ENCODE measurements around the gene PRR5L. TPM values are rescaled to one million over a fixed set of nuclear protein-coding genes. Genes with fewer than 3 reads are reported as not detected.

Gene PRR5L
- total and polyA plus RNA-seq, 2 experiments from 2014 or later = 3.1 to 7.5 TPM

DNA sequence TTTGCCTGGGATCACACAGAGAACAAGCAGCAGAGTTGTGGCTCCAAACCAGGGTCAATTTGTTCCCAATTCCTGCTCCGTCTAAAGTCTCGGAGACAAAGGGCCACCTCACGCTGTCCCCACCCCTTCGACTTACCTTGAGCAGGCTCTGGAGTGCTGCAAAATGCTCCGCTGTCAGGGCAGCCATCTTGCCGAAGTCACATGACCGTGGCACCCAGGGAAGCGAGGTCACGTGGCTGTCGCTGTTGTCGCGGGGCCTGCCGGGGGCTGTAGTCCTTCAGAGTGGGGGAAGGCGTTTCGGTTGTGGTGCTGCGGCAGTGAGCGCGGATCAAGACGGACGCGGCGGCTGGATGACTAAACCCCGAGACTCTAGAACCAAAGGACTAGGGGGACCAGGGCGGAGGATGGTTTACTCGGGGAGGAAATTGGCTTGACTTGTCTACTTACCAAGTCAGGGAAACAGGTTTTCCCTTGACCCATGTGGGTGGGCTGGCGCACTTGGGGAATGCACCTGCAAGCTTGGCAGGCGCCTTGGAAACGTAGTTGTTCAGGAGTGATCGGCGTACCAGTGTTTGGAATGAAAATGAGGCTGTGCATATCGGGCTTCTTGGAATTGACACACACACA is 6.7 kb upstream of the PRR5L start, which contains the start of gene COMMD9:
Gene COMMD9, minus strand, starts transcription at position 199 of the 627 bp plus-strand sequence. Its CDS starts 12 bp downstream, at position 187.
- H2AFZ ChIP-seq = peak within 1 kb of the TSS; percentile 98
- DNase-seq (ENCODE audit: low spot score) = peak; percentile 97
- no peak for TF ChIP-seq EZH2phosphoT487 (IDR thresholded peaks at IDR 0.05; ENCODE audit: low read depth, severe bottlenecking, unreplicated experiment)
- no peak for TF ChIP-seq EZH2 (IDR thresholded peaks at IDR 0.05; ENCODE audit: borderline replicate concordance)
- TF ChIP-seq, protein P1, sequence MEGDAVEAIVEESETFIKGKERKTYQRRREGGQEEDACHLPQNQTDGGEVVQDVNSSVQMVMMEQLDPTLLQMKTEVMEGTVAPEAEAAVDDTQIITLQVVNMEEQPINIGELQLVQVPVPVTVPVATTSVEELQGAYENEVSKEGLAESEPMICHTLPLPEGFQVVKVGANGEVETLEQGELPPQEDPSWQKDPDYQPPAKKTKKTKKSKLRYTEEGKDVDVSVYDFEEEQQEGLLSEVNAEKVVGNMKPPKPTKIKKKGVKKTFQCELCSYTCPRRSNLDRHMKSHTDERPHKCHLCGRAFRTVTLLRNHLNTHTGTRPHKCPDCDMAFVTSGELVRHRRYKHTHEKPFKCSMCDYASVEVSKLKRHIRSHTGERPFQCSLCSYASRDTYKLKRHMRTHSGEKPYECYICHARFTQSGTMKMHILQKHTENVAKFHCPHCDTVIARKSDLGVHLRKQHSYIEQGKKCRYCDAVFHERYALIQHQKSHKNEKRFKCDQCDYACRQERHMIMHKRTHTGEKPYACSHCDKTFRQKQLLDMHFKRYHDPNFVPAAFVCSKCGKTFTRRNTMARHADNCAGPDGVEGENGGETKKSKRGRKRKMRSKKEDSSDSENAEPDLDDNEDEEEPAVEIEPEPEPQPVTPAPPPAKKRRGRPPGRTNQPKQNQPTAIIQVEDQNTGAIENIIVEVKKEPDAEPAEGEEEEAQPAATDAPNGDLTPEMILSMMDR (IDR thresholded peaks at IDR 0.05; ENCODE audit: poor library complexity) = no peak
- H3K4me1 ChIP-seq (ENCODE audit: insufficient read depth) = no peaks in the 10 kb centered on the region
- H3K27me3 ChIP-seq = no peaks in the 10 kb centered on the region
- H3K79me2 ChIP-seq = peaks cover 37% of the 10 kb centered on the region
- no peaks in the 10 kb centered on the region for H3K36me3 ChIP-seq (replicated peaks; ENCODE audit: insufficient read depth, low read depth)
- WGBS (ENCODE audit: low lambda C conversion rate, missing lambda C conversion rate) = 2% methylated on average over 31 of the region's 31 CpGs
- peak within 1 kb of the TSS; percentile 68 for H3K27ac ChIP-seq
- H3K4me3 ChIP-seq = peak within 1 kb of the TSS; percentile 83
- peak within 1 kb of the TSS; percentile 73 for H3K4me2 ChIP-seq
- no peaks in the 10 kb centered on the region for H3K9me3 ChIP-seq (ENCODE audit: low read depth)
- H3K9me2 ChIP-seq (replicated peaks; ENCODE audit: insufficient read depth) = no peaks in the 10 kb centered on the region
- H4K20me1 ChIP-seq (ENCODE audit: insufficient read depth, poor library complexity, severe bottlenecking) = no peaks in the 10 kb centered on the region

DNA sequence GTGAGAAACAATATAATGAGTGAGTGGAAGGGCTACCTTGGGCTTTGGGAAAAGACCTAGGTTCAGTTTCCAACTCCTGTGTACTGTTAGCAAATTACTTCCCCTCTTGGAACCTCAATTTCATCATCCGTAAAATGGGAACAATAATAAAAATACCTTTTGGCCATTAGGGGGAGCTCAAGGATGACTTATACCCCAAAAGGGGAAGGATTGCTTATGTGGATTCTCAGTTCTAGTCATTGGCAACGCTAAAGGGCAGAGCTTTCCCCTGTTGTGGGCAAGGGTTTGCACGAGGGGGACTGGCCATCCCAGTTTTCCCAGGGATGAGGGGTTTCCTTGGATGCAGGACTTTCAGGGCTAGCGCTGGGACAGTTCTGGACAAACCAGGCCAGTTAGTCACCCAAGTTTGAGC is 3.8 kb upstream of the PRR5L start:
- no peaks in the 10 kb centered on the region for H4K20me1 ChIP-seq (ENCODE audit: insufficient read depth, poor library complexity, severe bottlenecking)
- no peak overlapping the region for H3K4me3 ChIP-seq
- peak; percentile 32 for DNase-seq (ENCODE audit: low spot score)
- no peaks in the 10 kb centered on the region for H3K27me3 ChIP-seq
- no peak overlapping the region for H2AFZ ChIP-seq
- H3K27ac ChIP-seq = no peak overlapping the region
- H3K79me2 ChIP-seq = peaks cover 14% of the 10 kb centered on the region
- no peaks in the 10 kb centered on the region for H3K36me3 ChIP-seq (replicated peaks; ENCODE audit: insufficient read depth, low read depth)
- H3K4me1 ChIP-seq (ENCODE audit: insufficient read depth) = no peaks in the 10 kb centered on the region
- 28% methylated on average over 4 of the region's 4 CpGs for WGBS (ENCODE audit: low lambda C conversion rate, missing lambda C conversion rate)
- TF ChIP-seq EZH2 (IDR thresholded peaks at IDR 0.05; ENCODE audit: borderline replicate concordance) = no peak
- TF ChIP-seq, protein P1 (IDR thresholded peaks at IDR 0.05; ENCODE audit: poor library complexity) = peak; percentile 50
- no peaks in the 10 kb centered on the region for H3K9me3 ChIP-seq (ENCODE audit: low read depth)
- no peaks in the 10 kb centered on the region for H3K9me2 ChIP-seq (replicated peaks; ENCODE audit: insufficient read depth)
- no peak overlapping the region for H3K4me2 ChIP-seq

DNA sequence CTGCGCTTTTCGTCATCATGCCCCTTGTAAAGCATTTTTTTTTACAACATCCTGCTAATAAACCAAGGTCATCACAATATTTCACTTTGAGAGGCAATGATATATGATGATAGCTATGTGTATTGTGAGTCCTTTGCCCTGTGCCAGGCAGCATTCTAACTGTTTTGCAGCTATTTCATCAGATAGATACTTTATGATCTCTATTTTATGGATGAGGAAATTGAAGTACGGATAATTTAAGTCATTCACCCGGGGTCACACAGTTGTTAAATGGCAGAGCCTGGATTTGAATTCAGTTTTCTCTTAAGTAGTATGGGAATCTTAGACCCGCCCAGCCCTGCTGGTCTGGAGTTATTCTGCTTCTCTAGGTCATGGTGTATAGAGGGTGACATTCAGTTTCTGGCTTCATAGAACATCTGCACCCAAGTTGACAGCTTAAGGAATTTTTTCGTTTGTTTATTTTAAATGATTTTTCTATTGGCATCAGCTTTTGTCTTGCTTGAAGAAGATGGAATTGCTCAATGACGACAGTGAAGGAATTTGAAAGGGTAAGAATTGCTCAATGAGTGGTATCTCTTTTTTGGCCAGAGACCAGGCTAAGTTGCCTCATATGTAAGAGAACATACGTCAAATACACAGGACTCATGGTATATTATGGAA is 926 bp downstream of the PRR5L start:
- Histone ChIP-seq H4K20me1 (ENCODE audit: insufficient read depth, poor library complexity, severe bottlenecking) (no peaks in the 10 kb centered on the region), H3K79me2 (no peaks in the 10 kb centered on the region), H3K9me3 (ENCODE audit: low read depth) (no peaks in the 10 kb centered on the region), H3K27me3 (no peaks in the 10 kb centered on the region), H2AFZ (no peak overlapping the region), H3K27ac (no peak overlapping the region), H3K4me3 (no peak overlapping the region), H3K36me3 (replicated peaks; ENCODE audit: insufficient read depth, low read depth) (no peaks in the 10 kb centered on the region), H3K4me2 (no peak overlapping the region), H3K4me1 (ENCODE audit: insufficient read depth) (no peaks in the 10 kb centered on the region), H3K9me2 (replicated peaks; ENCODE audit: insufficient read depth) (no peaks in the 10 kb centered on the region)
- 82% methylated on average over 8 of the region's 8 CpGs for WGBS (ENCODE audit: low lambda C conversion rate, missing lambda C conversion rate)
- no peak for DNase-seq (ENCODE audit: low spot score)
- TF ChIP-seq, protein P1 (IDR thresholded peaks at IDR 0.05; ENCODE audit: poor library complexity) = no peak
- TF ChIP-seq EZH2phosphoT487 (IDR thresholded peaks at IDR 0.05; ENCODE audit: low read depth, severe bottlenecking, unreplicated experiment) = no peak
